ENCODE data around the gene IMPDH1. TPM values are rescaled to one million over a fixed set of nuclear protein-coding genes. Genes with fewer than 3 reads are reported as not detected.
"Not testable (repeated sequence)": the region's sequence is repeated elsewhere in the genome, so short reads cannot be mapped to it uniquely, and the experiment has no call there.

IMPDH1 gene
- total RNA-seq (2014; rRNA removed; shearing (Covaris generic)), result 188 and 199 TPM in 2 replicates

GRCh38 chr7:128409596-128410450, at the start of gene IMPDH1:
Gene IMPDH1 (minus strand): TSS chr7:128409982. CDS start chr7:128409901, 81 bp downstream.
- peak; percentile 90 for DNase-seq (ENCODE audit: low spot score)

GRCh38 chr7:128459394-128459878, 49.7 kb upstream of the IMPDH1 start:
- DNase-seq (ENCODE audit: low spot score), result peak; percentile 84

GRCh38 chr7:128458956-128459355, 49.2 kb upstream of the IMPDH1 start:
- peak; percentile 31 for DNase-seq (ENCODE audit: low spot score)

GRCh38 chr7:128457385-128457784, 47.6 kb upstream of the IMPDH1 start:
- DNase-seq (ENCODE audit: low spot score), result not testable (repeated sequence)

GRCh38 chr7:128456255-128456725, 46.5 kb upstream of the IMPDH1 start:
- DNase-seq (ENCODE audit: low spot score), result peak; percentile 63

GRCh38 chr7:128455543-128456254, 45.9 kb upstream of the IMPDH1 start, which contains the start of gene HILPDA:
Gene HILPDA (plus strand): TSS chr7:128455878. CDS start chr7:128457269, 1,391 bp downstream.
- DNase-seq (ENCODE audit: low spot score), result peak; percentile 93

GRCh38 chr7:128454808-128455542, 45.2 kb upstream of the IMPDH1 start:
- DNase-seq (ENCODE audit: low spot score), result peak; percentile 52

GRCh38 chr7:128453836-128454804, 44.3 kb upstream of the IMPDH1 start:
- DNase-seq (ENCODE audit: low spot score), result no peak

GRCh38 chr7:128452552-128452951, 42.8 kb upstream of the IMPDH1 start:
- DNase-seq (ENCODE audit: low spot score), result no peak

- DNase-seq (ENCODE audit: low spot score), result no peak
Measured at GRCh38 chr7:128450913-128451312, 41.1 kb upstream of the IMPDH1 start.

GRCh38 chr7:128450409-128450808, 40.6 kb upstream of the IMPDH1 start:
- DNase-seq (ENCODE audit: low spot score), result no peak

- DNase-seq (ENCODE audit: low spot score), result no peak
Measured at GRCh38 chr7:128448751-128449302, 39.0 kb upstream of the IMPDH1 start.

- DNase-seq (ENCODE audit: low spot score), result no peak
Measured at GRCh38 chr7:128447941-128448564, 38.3 kb upstream of the IMPDH1 start.

GRCh38 chr7:128446306-128446705, 36.5 kb upstream of the IMPDH1 start:
- DNase-seq (ENCODE audit: low spot score), result no peak

GRCh38 chr7:128443831-128444600, 34.2 kb upstream of the IMPDH1 start:
- no peak for DNase-seq (ENCODE audit: low spot score)

- DNase-seq (ENCODE audit: low spot score), result no peak
Measured at GRCh38 chr7:128442356-128442755, 32.6 kb upstream of the IMPDH1 start.

- no peak for DNase-seq (ENCODE audit: low spot score)
Measured at GRCh38 chr7:128437426-128438332, 27.9 kb upstream of the IMPDH1 start.

- peak; percentile 31 for DNase-seq (ENCODE audit: low spot score)
Measured at GRCh38 chr7:128435327-128435686, 25.5 kb upstream of the IMPDH1 start.

Measured in HT-29 (cell line).